Sigmoid colon (tissue), 7 donors: Measurements from ENCODE around the gene HECW1. TPM values are rescaled to one million over a fixed set of nuclear protein-coding genes. Genes with fewer than 3 reads are reported as not detected.

Experiments
- DNase-seq: peaks from one replicate; pipeline ENCODE4 v3.0.0-alpha.2; 2019
- H3K27ac ChIP-seq, 4 donors: fragments of 200-600 bp; sonication (generic); one replicate each; pipeline ENCODE4 v1.5.1; 2016 to 2019; ENCODE audit warnings: mild to moderate bottlenecking in 1 of 4
- H3K27me3 ChIP-seq, 3 donors: fragments of 200-600 bp; sonication (generic); one replicate each; pipeline ENCODE4 v1.5.1; 2019; ENCODE audit warnings: mild to moderate bottlenecking in 1 of 3
- H3K36me3 ChIP-seq, 4 donors: fragments of 200-600 bp; sonication (generic); one replicate each; pipeline ENCODE4 v1.5.1; 2016 to 2019
- H3K4me1 ChIP-seq, 4 donors: fragments of 200-600 bp; sonication (generic); one replicate each; pipeline ENCODE4 v1.5.1; 2017 to 2019
- H3K4me3 ChIP-seq, 4 donors: fragments of 200-600 bp; sonication (generic); one replicate each; pipeline ENCODE4 v1.5.1; 2017 to 2019; ENCODE audit warnings: mild to moderate bottlenecking in 2 of 4, moderate library complexity in 1 of 4
- H3K9me3 ChIP-seq, 4 donors: fragments of 200-600 bp in 3 of 4; sonication (generic) in 3 of 4; one replicate each; pipeline versions ENCODE4 v1.5.1 to v1.6.1; 2013 to 2019
- EP300 ChIP-seq, 4 donors: sonication (generic); formaldehyde crosslinking; IDR thresholded peaks; one replicate each; pipeline ENCODE4 v1.6.1; 2017; ENCODE audit warnings: antibody characterized with exemption in 4 of 4
- POLR2A ChIP-seq, 2 donors: fragments of 450-650 bp; IDR thresholded peaks; one replicate each; pipeline ENCODE4 v1.6.1; 2016; ENCODE audit warnings: antibody characterized with exemption in 2 of 2, mild to moderate bottlenecking in 2 of 2, moderate library complexity in 2 of 2
- POLR2AphosphoS5 ChIP-seq, 4 donors: sonication (generic); formaldehyde crosslinking; IDR thresholded peaks; one replicate each; pipeline ENCODE4 v1.6.1; 2017; ENCODE audit warnings: antibody characterized with exemption in 4 of 4
- WGBS, 2 donors: extraction: QIAGEN DNeasy Blood & Tissue Kit; methylation state at CpG; one replicate each; pipeline ENCODE4 v1.1.7; 2013; 5-methylcytosine and 5-hydroxymethylcytosine counted together
- intact Hi-C: fragments of 100-400 bp; cut with DNase I; formaldehyde crosslinking; loops from one replicate; pipeline ENCODE4 v1.15.1; 2023
- polyA plus RNA-seq, 3 donors: library from polyadenylated mRNA; stranded (reverse); fragments of 200-250 nt; gene quantifications; one replicate each; pipeline ENCODE4 v1.2.3, GENCODE V29; 2013
- total RNA-seq, 4 donors: library from RNA; depleted of rRNA; stranded (reverse); fragments of >200 nt; gene quantifications; one replicate each; pipeline ENCODE4 v1.1.0, GENCODE V29; 2016
- TF ChIP-seq, protein P1 (sequence below), 4 experiments: fragments of 450-650 bp in 3 of 4; fragments of 200-600 bp in 1 of 4; IDR thresholded peaks; one replicate each; pipeline ENCODE4 v1.5.1; 2016 to 2019; ENCODE audit warnings: antibody characterized with exemption in 4 of 4, mild to moderate bottlenecking in 3 of 4, moderate library complexity in 2 of 4
- donor health status: healthy with polysubstance abuse.
- donor health status: Bipolar disorder and iron deficiency.
- donor health status: healthy.

HECW1 gene
- total and polyA plus RNA-seq, 7 donors, result 0.33 to 7.8 (median 1.2) TPM

DNA sequence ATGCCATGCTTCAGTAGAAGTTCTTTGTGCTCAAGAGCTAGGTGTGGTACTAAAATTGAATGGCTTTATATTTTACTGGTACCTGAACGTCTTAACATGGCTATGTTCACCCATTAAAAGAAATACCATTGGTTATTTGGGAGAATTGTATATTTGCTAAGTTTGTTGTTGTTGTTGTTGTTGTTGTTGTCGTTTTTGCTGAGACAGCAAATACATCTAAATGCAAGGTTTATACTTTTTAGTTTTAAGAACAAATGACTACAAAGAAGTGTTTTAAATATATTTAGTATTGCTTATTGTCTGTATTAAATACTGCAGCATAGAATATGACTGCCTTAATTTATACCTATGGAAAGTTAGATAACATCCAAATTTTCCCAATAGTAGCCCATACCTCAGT is 66.9 kb downstream of the HECW1 start:
- TF ChIP-seq POLR2AphosphoS5 (IDR thresholded peaks at IDR 0.05) (no peak), EP300 (IDR thresholded peaks at IDR 0.05) (no peak)
- TF ChIP-seq, protein P1, sequence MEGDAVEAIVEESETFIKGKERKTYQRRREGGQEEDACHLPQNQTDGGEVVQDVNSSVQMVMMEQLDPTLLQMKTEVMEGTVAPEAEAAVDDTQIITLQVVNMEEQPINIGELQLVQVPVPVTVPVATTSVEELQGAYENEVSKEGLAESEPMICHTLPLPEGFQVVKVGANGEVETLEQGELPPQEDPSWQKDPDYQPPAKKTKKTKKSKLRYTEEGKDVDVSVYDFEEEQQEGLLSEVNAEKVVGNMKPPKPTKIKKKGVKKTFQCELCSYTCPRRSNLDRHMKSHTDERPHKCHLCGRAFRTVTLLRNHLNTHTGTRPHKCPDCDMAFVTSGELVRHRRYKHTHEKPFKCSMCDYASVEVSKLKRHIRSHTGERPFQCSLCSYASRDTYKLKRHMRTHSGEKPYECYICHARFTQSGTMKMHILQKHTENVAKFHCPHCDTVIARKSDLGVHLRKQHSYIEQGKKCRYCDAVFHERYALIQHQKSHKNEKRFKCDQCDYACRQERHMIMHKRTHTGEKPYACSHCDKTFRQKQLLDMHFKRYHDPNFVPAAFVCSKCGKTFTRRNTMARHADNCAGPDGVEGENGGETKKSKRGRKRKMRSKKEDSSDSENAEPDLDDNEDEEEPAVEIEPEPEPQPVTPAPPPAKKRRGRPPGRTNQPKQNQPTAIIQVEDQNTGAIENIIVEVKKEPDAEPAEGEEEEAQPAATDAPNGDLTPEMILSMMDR (IDR thresholded peaks at IDR 0.05), result no peak
- Histone ChIP-seq H3K9me3 (no peaks in the 10 kb centered on the region), H3K27ac (no peak overlapping the region), H3K36me3 (no peaks in the 10 kb centered on the region), H3K4me3 (no peak overlapping the region), H3K27me3 (no peaks in the 10 kb centered on the region), H3K4me1 (no peaks in the 10 kb centered on the region)
- no peak for DNase-seq
- intact Hi-C loops, result no loop called here
- WGBS, 2 donors, result 52 to 75% methylated on average over 2 of the region's 2 CpGs

GRCh38 chr7:43192806-43193460 is 80.5 kb downstream of the HECW1 start:
- Histone ChIP-seq H3K36me3 (no peaks in the 10 kb centered on the region), H3K4me3 (no peak overlapping the region), H3K4me1 (no peaks in the 10 kb centered on the region), H3K27me3 (no peaks in the 10 kb centered on the region), H3K9me3 (no peaks in the 10 kb centered on the region), H3K27ac (no peak overlapping the region)
- TF ChIP-seq POLR2A (IDR thresholded peaks at IDR 0.05) (no peak), POLR2AphosphoS5 (IDR thresholded peaks at IDR 0.05) (no peak), EP300 (IDR thresholded peaks at IDR 0.05) (no peak)
- TF ChIP-seq, protein P1 (IDR thresholded peaks at IDR 0.05), result no peak
- intact Hi-C loops, result no loop called here
- DNase-seq, result no peak
- 79 to 89% methylated on average over 7 of the region's 7 CpGs for WGBS, 2 donors

DNA sequence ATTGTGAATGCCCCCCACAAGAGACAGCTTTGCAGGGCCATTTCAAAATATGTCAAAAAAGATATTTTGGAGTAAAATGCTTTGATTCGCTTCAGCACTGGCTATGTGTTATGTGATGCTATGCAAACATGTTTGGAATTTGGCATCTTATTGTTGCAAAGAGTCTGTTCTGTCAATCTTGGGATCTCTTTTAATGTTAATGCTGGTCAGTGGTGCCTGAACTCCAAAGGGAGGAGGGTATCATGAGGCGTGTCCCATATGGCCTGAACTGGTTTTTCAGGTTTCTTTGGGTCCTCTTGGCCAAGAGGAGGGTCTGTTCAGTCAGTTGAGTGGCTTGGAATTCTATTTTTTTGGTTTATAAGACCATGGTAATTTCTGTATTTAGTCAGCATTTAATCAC is 81.4 kb downstream of the HECW1 start:
- Histone ChIP-seq H3K27ac (no peak overlapping the region), H3K9me3 (no peaks in the 10 kb centered on the region), H3K4me1 (no peaks in the 10 kb centered on the region), H3K27me3 (no peaks in the 10 kb centered on the region), H3K36me3 (no peaks in the 10 kb centered on the region), H3K4me3 (no peak overlapping the region)
- whole genome bisulfite sequencing, 2 donors, result 32 to 53% methylated on average over 2 of the region's 2 CpGs
- DNase-seq, result no peak
- intact Hi-C loops, result no loop called here
- no peak for TF ChIP-seq POLR2AphosphoS5 (IDR thresholded peaks at IDR 0.05)
- TF ChIP-seq POLR2A (IDR thresholded peaks at IDR 0.05), result no peak
- no peak for TF ChIP-seq EP300 (IDR thresholded peaks at IDR 0.05)
- TF ChIP-seq, protein P1 (IDR thresholded peaks at IDR 0.05), result no peak

DNA sequence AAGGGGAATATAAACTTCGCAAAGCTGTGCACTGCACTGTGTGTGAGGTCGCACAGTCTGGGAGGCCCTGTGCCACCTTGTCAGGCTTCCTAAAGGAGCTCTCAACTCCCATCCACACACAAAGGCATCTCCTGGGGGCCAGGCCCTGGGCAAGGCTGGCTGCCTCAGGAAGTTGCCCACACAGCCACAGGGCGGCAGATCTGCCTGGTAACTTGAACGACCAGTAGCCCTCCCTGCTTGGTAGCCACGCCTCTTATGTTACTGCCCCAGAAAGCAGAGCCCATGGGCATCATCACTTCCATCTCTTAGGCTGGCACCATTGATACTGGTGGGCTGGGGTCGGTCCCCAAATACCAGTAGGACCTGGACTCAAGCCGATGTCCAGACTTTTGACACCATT is 82.8 kb downstream of the HECW1 start:
- Histone ChIP-seq H3K4me3 (no peak overlapping the region), H3K9me3 (no peaks in the 10 kb centered on the region), H3K4me1 (no peaks in the 10 kb centered on the region), H3K27ac (no peak overlapping the region), H3K27me3 (no peaks in the 10 kb centered on the region), H3K36me3 (no peaks in the 10 kb centered on the region)
- intact Hi-C loops, result no loop called here
- TF ChIP-seq EP300 (IDR thresholded peaks at IDR 0.05), result no peak
- no peak for TF ChIP-seq POLR2AphosphoS5 (IDR thresholded peaks at IDR 0.05)
- TF ChIP-seq, protein P1 (IDR thresholded peaks at IDR 0.05), result no peak
- TF ChIP-seq POLR2A (IDR thresholded peaks at IDR 0.05), result no peak
- no peak for DNase-seq
- 74 to 82% methylated on average over 7 of the region's 7 CpGs for WGBS, 2 donors

- no peak for DNase-seq
- no peak overlapping the region for H3K4me3 ChIP-seq
- H3K27me3 ChIP-seq, result no peaks in the 10 kb centered on the region
- 86 to 91% methylated on average over 5 of the region's 5 CpGs for WGBS, 2 donors
- no peaks in the 10 kb centered on the region for H3K36me3 ChIP-seq
- no peak overlapping the region for H3K27ac ChIP-seq
- no peaks in the 10 kb centered on the region for H3K9me3 ChIP-seq
- TF ChIP-seq, protein P1 (IDR thresholded peaks at IDR 0.05), result no peak
- no peak for TF ChIP-seq EP300 (IDR thresholded peaks at IDR 0.05)
- no peak for TF ChIP-seq POLR2AphosphoS5 (IDR thresholded peaks at IDR 0.05)
- no peak for TF ChIP-seq POLR2A (IDR thresholded peaks at IDR 0.05)
- intact Hi-C loops, result no loop called here
- no peaks in the 10 kb centered on the region for H3K4me1 ChIP-seq
These were observed 83.3 kb downstream of the HECW1 start for GRCh38 chr7:43195768-43196167.
